GM08714 (cell line): ENCODE results near the gene TBC1D13.
A peak's percentile ranks its signal among the peaks of the same experiment; 100 is the strongest.

ENCODE experiments used
- H3K4me3 ChIP-seq: fragments of 200-500 bp; sonication (Bioruptor generic); 2 replicates; pipeline ENCODE4 v1.5.1; 2014; ENCODE audit warnings: mild to moderate bottlenecking, low read length, inconsistent platforms
- ZNF274 ChIP-seq: IDR thresholded peaks from 2 replicates; pipeline ENCODE4 v1.6.1; 2012; ENCODE audit warnings: mild to moderate bottlenecking, low read depth, low read length

The TBC1D13 gene

GRCh38 chr9:128798896-128799295 is 11.8 kb downstream of the TBC1D13 start:
- no peak overlapping the region for H3K4me3 ChIP-seq
- no peak for TF ChIP-seq ZNF274

GRCh38 chr9:128800061-128800460 is 13.0 kb downstream of the TBC1D13 start:
- no peak for TF ChIP-seq ZNF274
- no peak overlapping the region for H3K4me3 ChIP-seq

- TF ChIP-seq ZNF274 = no peak
- H3K4me3 ChIP-seq = no peak overlapping the region
These were observed 15.4 kb downstream of the TBC1D13 start for GRCh38 chr9:128802482-128802881.

GRCh38 chr9:128805661-128806060 is 18.6 kb downstream of the TBC1D13 start:
- no peak for TF ChIP-seq ZNF274
- H3K4me3 ChIP-seq = no peak overlapping the region

GRCh38 chr9:128807827-128808226 is 20.8 kb downstream of the TBC1D13 start:
- TF ChIP-seq ZNF274 = no peak
- H3K4me3 ChIP-seq = no peak overlapping the region

GRCh38 chr9:128808543-128808942 is 21.5 kb downstream of the TBC1D13 start:
- H3K4me3 ChIP-seq = no peak overlapping the region
- TF ChIP-seq ZNF274 = no peak

GRCh38 chr9:128809036-128809599 is 22.1 kb downstream of the TBC1D13 start:
- TF ChIP-seq ZNF274 = no peak
- H3K4me3 ChIP-seq = no peak overlapping the region

- H3K4me3 ChIP-seq = no peak overlapping the region
- TF ChIP-seq ZNF274 = no peak
These were observed 22.8 kb downstream of the TBC1D13 start for GRCh38 chr9:128809831-128810230.

GRCh38 chr9:128810873-128811272 is 23.8 kb downstream of the TBC1D13 start:
- H3K4me3 ChIP-seq = no peak overlapping the region
- no peak for TF ChIP-seq ZNF274

- no peak for TF ChIP-seq ZNF274
These were observed 31.2 kb downstream of the TBC1D13 start, which contains the start of gene ENDOG for GRCh38 chr9:128818099-128818838. Gene ENDOG, plus strand, starts transcription at chr9:128818500. Its CDS starts 185 bp downstream, at chr9:128818685.

GRCh38 chr9:128818839-128819715 is 32.0 kb downstream of the TBC1D13 start:
- TF ChIP-seq ZNF274 = no peak
- peak overlapping the region; percentile 69; the same call in 1 of the 2 replicates for H3K4me3 ChIP-seq

More at GRCh38 chr9:128818099-128818838, 31.2 kb downstream of the TBC1D13 start, which contains the start of gene ENDOG:
- H3K4me3 ChIP-seq = peak within 1 kb of the TSS; percentile 69; the same call in 1 of the 2 replicates

GRCh38 chr9:128819716-128820664 is 32.9 kb downstream of the TBC1D13 start:
- no peak overlapping the region for H3K4me3 ChIP-seq
- no peak for TF ChIP-seq ZNF274
